Amygdala (tissue), 56 donors: ENCODE measurements around the gene SMIM32.
A peak's percentile ranks its signal among the peaks of the same experiment; 100 is the strongest.

Experiments used
- DNase-seq, 56 donors: peaks; one replicate each; lab custom pipeline; 2025; lab: John Stamatoyannopoulos, UW

SMIM32 gene

GRCh38 chr5:136208916-136209315, 16.0 kb upstream of the SMIM32 start:
- no peak for DNase-seq

GRCh38 chr5:136207631-136208030, 14.7 kb upstream of the SMIM32 start:
- DNase-seq: no peak

DNA sequence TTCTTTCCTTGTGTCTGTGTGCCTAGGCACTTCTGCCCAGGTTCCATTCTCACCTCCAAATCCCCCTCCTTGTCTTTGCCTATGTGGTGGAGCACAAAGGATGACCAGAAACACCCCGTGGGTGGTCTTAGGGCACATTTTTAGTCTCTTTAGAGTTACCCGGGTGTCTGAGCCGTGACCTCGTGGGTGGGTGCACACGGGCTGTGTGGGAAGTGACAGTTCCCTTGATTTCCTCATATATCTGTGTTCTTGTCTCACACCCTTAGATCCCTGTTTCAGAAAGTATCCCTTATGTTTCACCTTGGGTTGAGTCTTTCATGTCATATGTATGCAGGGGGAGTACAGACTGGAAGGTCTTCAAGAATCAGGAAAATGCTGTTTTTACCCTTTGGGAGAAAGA, 13.4 kb upstream of the SMIM32 start:
- no peak for DNase-seq

DNA sequence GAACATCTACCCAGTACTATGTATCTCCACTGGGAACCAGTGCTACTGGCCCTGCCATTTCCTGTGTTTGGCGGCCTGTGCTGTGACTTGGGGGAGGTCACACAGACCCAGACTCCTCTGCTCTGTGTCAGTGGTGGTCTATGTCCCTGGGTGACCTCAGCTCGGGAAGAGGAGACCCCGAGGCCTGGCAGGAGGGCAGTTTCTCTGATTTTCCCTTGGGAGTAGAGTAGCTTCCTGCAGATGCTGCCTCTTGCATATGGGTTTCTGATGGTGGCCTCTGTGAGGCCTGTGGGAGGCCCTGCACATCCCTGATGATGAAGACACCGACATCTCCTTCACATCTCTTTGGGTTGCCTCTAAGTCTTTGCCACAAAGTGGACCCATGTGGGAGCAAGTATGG, 13.0 kb upstream of the SMIM32 start:
- no peak for DNase-seq

DNA sequence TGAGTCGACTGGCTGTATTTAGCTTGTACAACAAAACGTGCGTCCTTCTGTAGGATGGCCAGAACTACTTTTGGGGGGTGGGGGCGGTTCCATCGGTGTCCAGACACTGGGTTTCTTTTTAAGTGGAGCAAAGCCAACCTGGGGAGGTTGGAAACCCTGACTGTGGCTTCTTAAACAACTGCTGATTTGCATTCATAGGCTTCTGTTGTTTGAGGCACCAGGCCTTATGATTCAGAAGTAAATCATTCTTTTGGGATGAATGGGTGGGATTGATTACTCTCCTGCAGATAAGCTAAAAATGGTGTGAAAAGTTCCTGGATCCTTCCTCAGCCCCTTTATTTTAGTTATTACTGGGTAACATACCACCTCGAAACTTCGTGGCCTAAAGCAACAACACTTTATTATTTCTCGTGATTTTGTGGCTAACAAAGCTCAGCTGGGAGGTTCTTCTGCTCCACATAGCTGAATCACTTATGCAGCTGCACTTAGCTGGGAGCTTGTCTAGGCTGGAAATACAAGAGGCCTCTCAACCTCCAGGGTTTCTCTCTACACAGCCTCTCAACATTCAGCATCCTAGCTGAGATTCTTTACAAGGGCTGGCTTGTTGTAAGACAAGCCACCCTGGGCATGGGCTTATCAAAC, 12.2 kb upstream of the SMIM32 start:
- no peak for DNase-seq

GRCh38 chr5:136203303-136203922, 10.5 kb upstream of the SMIM32 start:
- DNase-seq: no peak

GRCh38 chr5:136202469-136203205, 9.7 kb upstream of the SMIM32 start:
- DNase-seq: no peak

- no peak for DNase-seq
These were observed 8.9 kb upstream of the SMIM32 start for GRCh38 chr5:136201870-136202269.

DNA sequence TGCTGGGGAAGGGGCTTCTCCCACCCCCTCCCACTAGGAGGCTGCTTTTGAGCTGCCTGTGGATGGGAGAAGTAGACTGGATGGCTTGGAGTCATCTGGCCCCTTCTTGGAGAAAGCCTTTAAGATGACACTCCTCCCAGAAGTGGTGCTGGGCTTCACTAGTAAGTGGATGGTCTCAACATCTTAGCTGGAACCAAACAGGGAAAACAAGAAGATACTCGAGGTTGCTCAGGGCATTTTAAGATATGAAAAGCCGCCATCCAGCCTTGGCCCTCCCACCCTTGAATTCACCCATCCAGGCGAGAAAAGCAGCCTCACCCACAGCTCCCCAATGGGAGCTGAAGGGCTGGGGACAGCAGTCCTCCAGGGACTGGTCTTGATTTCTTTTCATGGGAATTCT, 7.8 kb upstream of the SMIM32 start:
- no peak for DNase-seq

GRCh38 chr5:136200130-136200529, 7.2 kb upstream of the SMIM32 start:
- DNase-seq: no peak

DNA sequence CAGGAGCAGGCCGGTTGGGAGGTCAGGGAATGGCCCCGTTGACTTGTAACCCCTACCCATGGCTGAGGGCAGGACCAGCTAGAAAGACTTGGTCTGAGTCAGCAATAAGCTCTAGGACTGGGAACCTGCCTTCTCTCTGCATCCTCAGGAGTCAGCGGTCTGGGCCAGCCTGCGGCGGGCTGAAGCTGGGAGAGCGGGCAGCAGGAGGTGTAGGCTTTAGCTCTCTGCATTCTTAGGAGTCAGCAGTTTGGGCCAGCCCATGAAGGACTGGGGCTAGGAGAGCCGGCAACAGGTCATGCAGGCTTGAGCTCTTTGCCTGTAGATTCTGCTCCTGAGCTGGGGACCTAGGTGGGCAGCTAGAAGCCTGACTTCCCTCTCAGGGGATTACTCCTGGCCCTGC, 6.4 kb upstream of the SMIM32 start:
- no peak for DNase-seq

DNA sequence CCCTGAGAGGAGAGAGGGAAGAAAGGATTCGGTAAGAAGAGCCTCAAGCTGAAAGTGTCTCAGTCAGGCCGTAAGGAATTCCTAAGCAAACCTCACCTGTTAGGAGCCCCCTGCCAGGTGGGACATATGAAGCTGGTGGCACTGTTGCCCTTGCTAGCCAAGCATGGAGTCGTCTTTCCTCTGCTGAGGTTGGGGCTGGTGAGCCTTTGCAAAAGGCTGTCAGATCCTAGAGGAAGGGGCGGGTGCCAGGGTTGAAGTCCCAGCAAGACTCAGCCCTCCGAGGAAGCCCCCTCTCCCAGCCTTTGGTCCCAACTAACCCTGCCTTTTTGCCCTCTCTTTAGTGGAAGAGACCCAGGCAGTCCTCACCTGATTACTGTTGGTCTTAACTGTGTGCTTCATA, 5.5 kb upstream of the SMIM32 start:
- DNase-seq: no peak

- no peak for DNase-seq
These were observed 4.6 kb upstream of the SMIM32 start for GRCh38 chr5:136197462-136198142.

- DNase-seq: peak in 4 of 56 donors; percentile 8 to 41 (median 22)
These were observed 3.2 kb upstream of the SMIM32 start for GRCh38 chr5:136195971-136196820.

- DNase-seq: no peak
These were observed 1.6 kb upstream of the SMIM32 start for GRCh38 chr5:136194576-136194975.

GRCh38 chr5:136193322-136193935, 467 bp upstream of the SMIM32 start:
- DNase-seq: no peak

DNA sequence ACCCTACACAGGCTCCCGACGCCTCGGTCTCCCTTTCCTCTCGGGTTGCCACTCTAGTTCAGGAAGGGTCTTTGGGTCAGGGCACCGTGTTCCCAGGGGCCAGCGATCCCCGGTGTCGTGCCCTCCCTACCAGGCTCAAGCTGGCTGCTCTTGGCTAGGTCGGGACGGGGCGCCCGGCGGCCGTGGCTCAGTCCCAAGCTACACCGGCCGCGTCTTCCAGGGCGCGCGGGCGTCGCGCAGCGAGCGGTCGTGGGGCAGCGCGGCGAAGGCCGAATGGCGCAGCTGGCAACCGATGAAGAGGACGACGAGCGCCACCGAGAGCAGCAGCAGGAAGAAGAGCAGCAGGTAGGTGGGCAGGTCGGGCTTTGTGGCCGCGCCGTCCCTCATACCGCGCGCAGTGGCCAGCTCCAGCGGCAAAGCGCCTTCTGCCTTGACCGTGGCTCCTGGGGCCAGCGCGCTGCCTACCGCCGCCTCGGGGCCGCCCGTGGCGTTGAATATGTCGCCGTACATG, 892 bp downstream of the SMIM32 start:
- DNase-seq: no peak

GRCh38 chr5:136191304-136192014, 1.5 kb downstream of the SMIM32 start:
- DNase-seq: no peak

DNA sequence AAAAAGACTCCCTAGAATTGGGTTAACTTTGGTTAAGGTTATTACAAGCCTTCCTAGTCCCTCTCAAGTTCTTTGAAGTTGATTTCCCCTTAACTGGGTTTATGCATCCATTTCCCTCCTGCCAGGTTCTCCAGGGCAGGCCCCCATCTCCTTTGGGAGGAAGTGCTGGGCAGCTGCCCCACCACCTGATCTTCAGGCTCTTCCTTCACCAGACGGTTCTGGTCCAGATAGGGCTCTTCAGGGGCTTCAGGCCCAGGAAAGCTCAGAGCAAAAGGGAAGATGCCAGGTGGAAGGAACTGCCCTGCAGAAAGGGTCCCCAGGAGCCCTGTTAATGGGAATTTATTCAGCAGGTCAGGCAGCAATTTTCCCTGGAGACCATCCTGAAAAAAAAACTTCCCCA, 2.1 kb downstream of the SMIM32 start:
- no peak for DNase-seq
